SK-N-SH (cell line): ENCODE measurements around the gene CUEDC1. TPM values are rescaled to one million over a fixed set of nuclear protein-coding genes. Genes with fewer than 3 reads are reported as not detected.

Experiments
- CTCF ChIA-PET: fragments of 300-600, 350-600 bp; formaldehyde crosslinking; extraction: SDS; loops from one replicate; lab custom pipeline; 2021; lab: Yijun Ruan, JAX
- POLR2A ChIA-PET: fragments of 350-600 bp; sonication (Branson Sonifier 250); formaldehyde crosslinking; extraction: SDS; loops from one replicate; lab custom pipeline; 2020; ENCODE audit warnings: antibody characterized with exemption, inconsistent platforms; lab: Yijun Ruan, JAX
- DNase-seq: peaks from one replicate; pipeline ENCODE4 v3.0.0; 2012
- H2AFZ ChIP-seq: fragments of 200-600 bp; sonication (generic); 2 replicates; pipeline ENCODE4 v1.8.1; 2016; ENCODE audit warnings: antibody characterized with exemption, mild to moderate bottlenecking, low read depth
- H3F3A ChIP-seq: fragments of 200-600 bp; sonication (generic); replicated peaks from 2 replicates; pipeline ENCODE3; 2016; ENCODE audit warnings: antibody characterized with exemption, mild to moderate bottlenecking; ENCODE audit not compliant: insufficient read depth
- H3K27ac ChIP-seq, 2 experiments: fragments of 200-500 bp in 1 of 2; fragments of 200-600 bp in 1 of 2; sonication (Bioruptor generic) in 1 of 2; sonication (generic), shearing (Covaris generic) in 1 of 2; 2 replicates each; pipeline versions ENCODE4 v1.5.1 to v1.6.1; 2014 to 2016; ENCODE audit warnings: low read depth in 2 of 2, inconsistent platforms in 1 of 2, low read length in 1 of 2, mild to moderate bottlenecking in 1 of 2, mixed read lengths in 1 of 2
- H3K27me3 ChIP-seq: fragments of 200-600 bp; sonication (generic), shearing (Covaris generic); 2 replicates; pipeline ENCODE4 v1.6.1; 2016; ENCODE audit warnings: mixed run types; ENCODE audit not compliant: insufficient read depth
- H3K36me3 ChIP-seq, 2 experiments: fragments of 200-500 bp in 1 of 2; fragments of 200-600 bp in 1 of 2; sonication (Bioruptor generic) in 1 of 2; sonication (generic) in 1 of 2; replicated peaks in 1 of 2; 2 replicates each; pipeline versions ENCODE3 to v1.5.1; 2014 to 2016; ENCODE audit warnings: low read length in 1 of 2, mild to moderate bottlenecking in 1 of 2; ENCODE audit not compliant: insufficient read depth in 2 of 2, control insufficient read depth in 1 of 2
- H3K4me1 ChIP-seq, 2 experiments: fragments of 200-500 bp in 1 of 2; fragments of 200-600 bp in 1 of 2; sonication (Bioruptor generic) in 1 of 2; sonication (generic), shearing (Covaris generic) in 1 of 2; 2 replicates each; pipeline versions ENCODE4 v1.5.1 to v1.6.1; 2014 to 2016; ENCODE audit warnings: low read depth in 1 of 2, low read length in 1 of 2, mixed run types in 1 of 2; ENCODE audit not compliant: insufficient read depth in 2 of 2, control insufficient read depth in 1 of 2
- H3K4me2 ChIP-seq: fragments of 200-600 bp; sonication (generic), shearing (Covaris generic); 2 replicates; pipeline ENCODE4 v1.6.1; 2017; ENCODE audit warnings: mixed run types
- H3K4me3 ChIP-seq, 2 experiments: fragments of 200-500 bp in 1 of 2; fragments of 200-600 bp in 1 of 2; sonication (Bioruptor generic) in 1 of 2; sonication (generic), shearing (Covaris generic) in 1 of 2; 2 replicates each; pipeline versions ENCODE4 v1.5.1 to v1.8.1; 2014 to 2016; ENCODE audit warnings: low read depth in 2 of 2, inconsistent platforms in 1 of 2, low read length in 1 of 2, mild to moderate bottlenecking in 1 of 2, mixed read lengths in 1 of 2, moderate library complexity in 1 of 2
- H3K79me2 ChIP-seq: fragments of 200-600 bp; sonication (generic); 2 replicates; pipeline ENCODE4 v1.8.1; 2017; ENCODE audit warnings: mild to moderate bottlenecking; ENCODE audit not compliant: insufficient read depth
- H3K9ac ChIP-seq: fragments of 200-600 bp; sonication (generic); 2 replicates; pipeline ENCODE4 v1.6.1; 2017; ENCODE audit warnings: mixed run types
- H3K9me2 ChIP-seq: fragments of 200-600 bp; sonication (generic); 2 replicates; pipeline ENCODE4 v1.6.1; 2017; ENCODE audit warnings: mixed run types
- H3K9me3 ChIP-seq: fragments of 200-600 bp; sonication (generic); 2 replicates; pipeline ENCODE4 v1.6.1; 2017; ENCODE audit warnings: mixed run types, mild to moderate bottlenecking, moderate library complexity
- H4K20me1 ChIP-seq: fragments of 200-600 bp; sonication (generic); 2 replicates; pipeline ENCODE4 v1.6.1; 2017; ENCODE audit warnings: mild to moderate bottlenecking, mixed run types; ENCODE audit not compliant: insufficient read depth
- ELF1 ChIP-seq: IDR thresholded peaks from 2 replicates; pipeline ENCODE4 v1.4.0; 2012
- EP300 ChIP-seq, 2 experiments: IDR thresholded peaks; 2 replicates each; pipeline versions ENCODE4 v1.4.0 to v1.6.1; 2012; ENCODE audit warnings: borderline replicate concordance in 1 of 2, low read depth in 1 of 2, low read length in 1 of 2
- EZH2phosphoT487 ChIP-seq: fragments of 200-600 bp; sonication (generic); IDR thresholded peaks from 2 replicates; pipeline ENCODE4 v1.6.1; 2017; ENCODE audit warnings: low read depth, mixed run types, mild to moderate bottlenecking, antibody characterized with exemption, moderate library complexity, borderline replicate concordance
- FOSL2 ChIP-seq: IDR thresholded peaks from 2 replicates; pipeline ENCODE4 v1.4.0; 2012; ENCODE audit warnings: low read depth, mild to moderate bottlenecking, moderate library complexity, borderline replicate concordance
- FOXJ3 ChIP-seq: sonication (generic); formaldehyde crosslinking; IDR thresholded peaks from 2 replicates; pipeline ENCODE4 v1.5.1; 2020; ENCODE audit warnings: mild to moderate bottlenecking, missing genetic modification reagents
- FOXM1 ChIP-seq: IDR thresholded peaks from 2 replicates; pipeline ENCODE4 v1.4.0; 2012; ENCODE audit warnings: low read depth, mild to moderate bottlenecking
- GATA2 ChIP-seq: sonication (generic); formaldehyde crosslinking; IDR thresholded peaks from 2 replicates; pipeline ENCODE4 v1.5.0; 2020; ENCODE audit warnings: mild to moderate bottlenecking, missing genetic modification reagents
- JUND ChIP-seq: IDR thresholded peaks from 2 replicates; pipeline ENCODE4 v1.4.0; 2012
- MEF2A ChIP-seq: IDR thresholded peaks from 2 replicates; pipeline ENCODE4 v1.4.0; 2012; ENCODE audit warnings: low read depth, borderline replicate concordance
- MXI1 ChIP-seq: IDR thresholded peaks from 2 replicates; pipeline ENCODE4 v1.6.1; 2012; ENCODE audit warnings: mild to moderate bottlenecking, low read depth, low read length, improper control_type of control experiment
- POLR2AphosphoS5 ChIP-seq: IDR thresholded peaks from 2 replicates; pipeline ENCODE4 v1.6.1; 2012; ENCODE audit warnings: low read depth, low read length
- RAD21 ChIP-seq: IDR thresholded peaks from 2 replicates; pipeline ENCODE4 v1.6.1; 2012; ENCODE audit warnings: mild to moderate bottlenecking, low read length
- RFX5 ChIP-seq: IDR thresholded peaks from 2 replicates; pipeline ENCODE4 v1.6.1; 2012; ENCODE audit warnings: mild to moderate bottlenecking, improper control_type of control experiment, low read length
- RXRA ChIP-seq: IDR thresholded peaks from 2 replicates; pipeline ENCODE4 v1.4.0; 2012; ENCODE audit warnings: low read depth, mild to moderate bottlenecking, borderline replicate concordance
- SMC3 ChIP-seq: IDR thresholded peaks from 2 replicates; pipeline ENCODE4 v1.6.1; 2012; ENCODE audit warnings: low read depth, low read length, improper control_type of control experiment
- TAF1 ChIP-seq: IDR thresholded peaks from 2 replicates; pipeline ENCODE4 v1.6.1; 2012; ENCODE audit warnings: low read depth, mild to moderate bottlenecking, low read length, moderate library complexity, borderline replicate concordance
- TCF12 ChIP-seq: IDR thresholded peaks from 2 replicates; pipeline ENCODE4 v1.4.0; 2012
- WGBS: methylation state at CpG from one replicate; pipeline ENCODE4 v1.1.6; 2017; ENCODE audit warnings: low lambda C conversion rate; 5-methylcytosine and 5-hydroxymethylcytosine counted together
- polyA plus RNA-seq, 3 experiments: library from polyadenylated mRNA; depleted of rRNA; stranded (reverse); fragments of >200 nt; gene quantifications; 2 replicates each; pipeline ENCODE4 v1.2.3, GENCODE V29; 2012
- TF ChIP-seq, protein P1 (sequence below): IDR thresholded peaks from 2 replicates; pipeline ENCODE4 v1.4.0; 2012; ENCODE audit warnings: low read depth, borderline replicate concordance
- TF ChIP-seq, protein P2 (sequence below): IDR thresholded peaks from 2 replicates; pipeline ENCODE4 v1.6.1; 2012; ENCODE audit warnings: mild to moderate bottlenecking, low read depth, low read length, moderate library complexity
- TF ChIP-seq, protein P3 (sequence below): IDR thresholded peaks from 2 replicates; pipeline ENCODE4 v1.4.0; 2012; ENCODE audit warnings: low read depth, borderline replicate concordance

The CUEDC1 gene
- polyA plus RNA-seq, 1 of the 3 experiments (the other 2 are of a cell fraction): 58.9 TPM

DNA sequence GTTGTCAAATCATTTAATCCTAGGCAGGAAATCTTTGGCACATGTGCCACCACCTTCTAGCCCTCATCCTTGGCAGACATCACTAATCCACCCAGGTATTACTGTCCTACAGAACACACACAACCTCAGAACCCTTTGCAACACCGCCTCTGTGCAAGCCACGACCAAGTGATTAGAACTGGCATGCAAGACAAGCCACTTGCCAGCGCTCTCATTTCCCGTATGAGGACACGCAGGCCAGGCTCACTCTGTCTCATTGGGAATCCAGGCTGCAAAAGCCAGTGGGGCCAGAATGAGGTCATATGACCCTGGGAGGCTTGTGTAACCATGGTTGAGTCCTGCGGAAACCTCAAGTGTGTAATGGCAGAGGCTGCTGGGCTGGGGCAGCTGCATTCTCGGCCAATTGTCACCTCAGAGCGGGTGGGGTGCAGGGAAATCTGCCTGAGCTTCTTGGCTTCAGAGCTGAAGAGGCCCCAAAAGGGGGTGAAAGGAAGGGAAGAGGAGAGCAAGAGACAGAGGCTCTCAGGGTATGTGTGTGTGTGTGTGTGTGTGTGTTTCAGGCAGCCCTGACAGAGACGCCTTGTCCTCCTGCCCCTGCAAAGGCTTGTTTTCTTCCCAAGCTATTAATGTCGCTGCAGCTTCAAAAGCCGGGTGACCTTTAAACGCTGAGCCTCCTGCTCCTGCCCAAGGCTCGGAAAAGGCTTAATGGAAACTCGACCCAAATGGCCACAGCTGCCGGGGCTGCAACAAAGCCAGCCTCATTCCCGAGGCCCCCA is 62.2 kb downstream of the CUEDC1 start (continued):
- TF ChIP-seq, protein P1, sequence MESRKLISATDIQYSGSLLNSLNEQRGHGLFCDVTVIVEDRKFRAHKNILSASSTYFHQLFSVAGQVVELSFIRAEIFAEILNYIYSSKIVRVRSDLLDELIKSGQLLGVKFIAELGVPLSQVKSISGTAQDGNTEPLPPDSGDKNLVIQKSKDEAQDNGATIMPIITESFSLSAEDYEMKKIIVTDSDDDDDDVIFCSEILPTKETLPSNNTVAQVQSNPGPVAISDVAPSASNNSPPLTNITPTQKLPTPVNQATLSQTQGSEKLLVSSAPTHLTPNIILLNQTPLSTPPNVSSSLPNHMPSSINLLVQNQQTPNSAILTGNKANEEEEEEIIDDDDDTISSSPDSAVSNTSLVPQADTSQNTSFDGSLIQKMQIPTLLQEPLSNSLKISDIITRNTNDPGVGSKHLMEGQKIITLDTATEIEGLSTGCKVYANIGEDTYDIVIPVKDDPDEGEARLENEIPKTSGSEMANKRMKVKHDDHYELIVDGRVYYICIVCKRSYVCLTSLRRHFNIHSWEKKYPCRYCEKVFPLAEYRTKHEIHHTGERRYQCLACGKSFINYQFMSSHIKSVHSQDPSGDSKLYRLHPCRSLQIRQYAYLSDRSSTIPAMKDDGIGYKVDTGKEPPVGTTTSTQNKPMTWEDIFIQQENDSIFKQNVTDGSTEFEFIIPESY: no peak; the same call in 1 of the 2 replicates
- TF ChIP-seq POLR2AphosphoS5 (no peak; the same call in 1 of the 2 replicates), FOSL2 (peak; percentile 61; the same call in 1 of the 2 replicates), EP300 (IDR thresholded peaks at IDR 0.05; ENCODE audit: borderline replicate concordance in 1 of 2, low read depth in 1 of 2, low read length in 1 of 2) (peak in 1 of 2 experiments; percentile 86; a peak in 1 of 4 replicates), EZH2phosphoT487 (no peak), FOXJ3 (CRISPR knock-in tag) (no peak), TAF1 (peak; percentile 59; the same call in 1 of the 2 replicates), RFX5 (no peak), TCF12 (peak; percentile 86)

DNA sequence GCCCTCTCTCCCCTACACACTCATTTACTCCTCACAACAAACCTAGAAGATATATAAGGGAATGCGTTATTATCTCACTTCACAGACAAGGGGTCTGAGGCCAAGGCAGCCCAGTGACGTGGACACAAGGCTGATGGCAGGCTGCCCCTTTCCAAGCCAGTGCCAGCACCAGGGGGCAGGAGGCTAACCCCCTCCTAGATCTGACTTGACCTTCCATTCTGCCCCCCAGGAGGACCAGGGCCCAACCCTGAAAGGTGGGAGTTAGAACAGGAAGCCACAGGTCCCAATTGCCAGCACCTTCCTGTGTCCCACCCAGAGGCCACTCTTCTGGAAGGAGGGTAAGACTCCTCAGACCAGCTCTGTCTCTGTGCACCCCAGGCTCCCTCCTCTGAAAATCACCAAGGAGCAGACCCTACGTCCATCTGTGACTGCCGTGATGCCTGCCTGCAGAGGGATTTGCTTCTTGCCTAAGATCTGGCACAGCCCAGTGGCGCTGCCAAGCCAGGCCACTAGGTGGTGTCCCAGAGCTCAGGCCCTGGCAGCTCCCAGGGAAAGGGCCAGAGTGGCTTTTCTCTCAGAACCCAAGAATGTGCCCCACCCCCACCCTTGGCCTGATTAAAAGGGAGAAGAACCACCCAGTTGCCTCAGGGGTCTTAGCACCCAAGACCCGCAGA is 62.9 kb downstream of the CUEDC1 start:
- Histone ChIP-seq H3K4me1 (peaks cover 32 to 60% of the 10 kb centered on the region in 2 experiments), H3K36me3 (no peaks in the 10 kb centered on the region), H3K79me2 (peaks cover 77% of the 10 kb centered on the region), H3F3A (peaks cover 53% of the 10 kb centered on the region), H3K9ac (peak overlapping the region; percentile 64), H3K27me3 (no peaks in the 10 kb centered on the region), H3K27ac (peak overlapping the region; percentile 44 to 96), H3K4me2 (peak overlapping the region; percentile 55), H3K9me3 (no peaks in the 10 kb centered on the region), H3K4me3 (peak overlapping the region in 1 of 2 experiments; percentile 21; a peak in 1 of 4 replicates), H3K9me2 (no peaks in the 10 kb centered on the region), H4K20me1 (no peaks in the 10 kb centered on the region), H2AFZ (no peak overlapping the region)
- peak; percentile 92 for DNase-seq
- ChIA-PET POLR2A (interaction anchor here (0.6 to 1.3 kb wide), 3 partner anchors 96 to 115 kb away, joined by 3 read pairs; partner anchors contain the start of genes SRSF1 and VEZF1), CTCF (interaction anchor here (0.8 to 8.6 kb wide), 37 partner anchors 9 to 413 kb away, joined by 3 to 162 read pairs (median 8); partner anchors contain the start of genes CUEDC1, MRPS23 and SRSF1)
- WGBS: 40% methylated on average over 6 of the region's 6 CpGs
- TF ChIP-seq ELF1 (no peak), SMC3 (peak; percentile 95), POLR2AphosphoS5 (0 out of 2 replicates have a peak, but pooled peaks have one; percentile 3), RAD21 (peak; percentile 91), MEF2A (no peak), MXI1 (0 out of 2 replicates have a peak, but pooled peaks have one; percentile 39), FOXM1 (no peak), RXRA (peak; percentile 28; the same call in 1 of the 2 replicates), TCF12 (no peak), GATA2 (CRISPR knock-in tag) (no peak), JUND (no peak)
- TF ChIP-seq, protein P2, sequence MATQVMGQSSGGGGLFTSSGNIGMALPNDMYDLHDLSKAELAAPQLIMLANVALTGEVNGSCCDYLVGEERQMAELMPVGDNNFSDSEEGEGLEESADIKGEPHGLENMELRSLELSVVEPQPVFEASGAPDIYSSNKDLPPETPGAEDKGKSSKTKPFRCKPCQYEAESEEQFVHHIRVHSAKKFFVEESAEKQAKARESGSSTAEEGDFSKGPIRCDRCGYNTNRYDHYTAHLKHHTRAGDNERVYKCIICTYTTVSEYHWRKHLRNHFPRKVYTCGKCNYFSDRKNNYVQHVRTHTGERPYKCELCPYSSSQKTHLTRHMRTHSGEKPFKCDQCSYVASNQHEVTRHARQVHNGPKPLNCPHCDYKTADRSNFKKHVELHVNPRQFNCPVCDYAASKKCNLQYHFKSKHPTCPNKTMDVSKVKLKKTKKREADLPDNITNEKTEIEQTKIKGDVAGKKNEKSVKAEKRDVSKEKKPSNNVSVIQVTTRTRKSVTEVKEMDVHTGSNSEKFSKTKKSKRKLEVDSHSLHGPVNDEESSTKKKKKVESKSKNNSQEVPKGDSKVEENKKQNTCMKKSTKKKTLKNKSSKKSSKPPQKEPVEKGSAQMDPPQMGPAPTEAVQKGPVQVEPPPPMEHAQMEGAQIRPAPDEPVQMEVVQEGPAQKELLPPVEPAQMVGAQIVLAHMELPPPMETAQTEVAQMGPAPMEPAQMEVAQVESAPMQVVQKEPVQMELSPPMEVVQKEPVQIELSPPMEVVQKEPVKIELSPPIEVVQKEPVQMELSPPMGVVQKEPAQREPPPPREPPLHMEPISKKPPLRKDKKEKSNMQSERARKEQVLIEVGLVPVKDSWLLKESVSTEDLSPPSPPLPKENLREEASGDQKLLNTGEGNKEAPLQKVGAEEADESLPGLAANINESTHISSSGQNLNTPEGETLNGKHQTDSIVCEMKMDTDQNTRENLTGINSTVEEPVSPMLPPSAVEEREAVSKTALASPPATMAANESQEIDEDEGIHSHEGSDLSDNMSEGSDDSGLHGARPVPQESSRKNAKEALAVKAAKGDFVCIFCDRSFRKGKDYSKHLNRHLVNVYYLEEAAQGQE: no peak
- TF ChIP-seq, protein P1: 0 out of 2 replicates have a peak, but pooled peaks have one; percentile 11
- TF ChIP-seq, protein P3, sequence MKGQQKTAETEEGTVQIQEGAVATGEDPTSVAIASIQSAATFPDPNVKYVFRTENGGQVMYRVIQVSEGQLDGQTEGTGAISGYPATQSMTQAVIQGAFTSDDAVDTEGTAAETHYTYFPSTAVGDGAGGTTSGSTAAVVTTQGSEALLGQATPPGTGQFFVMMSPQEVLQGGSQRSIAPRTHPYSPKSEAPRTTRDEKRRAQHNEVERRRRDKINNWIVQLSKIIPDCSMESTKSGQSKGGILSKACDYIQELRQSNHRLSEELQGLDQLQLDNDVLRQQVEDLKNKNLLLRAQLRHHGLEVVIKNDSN: no peak
